ENCODE data around the gene ZNF584.

ZNF584 gene

DNA sequence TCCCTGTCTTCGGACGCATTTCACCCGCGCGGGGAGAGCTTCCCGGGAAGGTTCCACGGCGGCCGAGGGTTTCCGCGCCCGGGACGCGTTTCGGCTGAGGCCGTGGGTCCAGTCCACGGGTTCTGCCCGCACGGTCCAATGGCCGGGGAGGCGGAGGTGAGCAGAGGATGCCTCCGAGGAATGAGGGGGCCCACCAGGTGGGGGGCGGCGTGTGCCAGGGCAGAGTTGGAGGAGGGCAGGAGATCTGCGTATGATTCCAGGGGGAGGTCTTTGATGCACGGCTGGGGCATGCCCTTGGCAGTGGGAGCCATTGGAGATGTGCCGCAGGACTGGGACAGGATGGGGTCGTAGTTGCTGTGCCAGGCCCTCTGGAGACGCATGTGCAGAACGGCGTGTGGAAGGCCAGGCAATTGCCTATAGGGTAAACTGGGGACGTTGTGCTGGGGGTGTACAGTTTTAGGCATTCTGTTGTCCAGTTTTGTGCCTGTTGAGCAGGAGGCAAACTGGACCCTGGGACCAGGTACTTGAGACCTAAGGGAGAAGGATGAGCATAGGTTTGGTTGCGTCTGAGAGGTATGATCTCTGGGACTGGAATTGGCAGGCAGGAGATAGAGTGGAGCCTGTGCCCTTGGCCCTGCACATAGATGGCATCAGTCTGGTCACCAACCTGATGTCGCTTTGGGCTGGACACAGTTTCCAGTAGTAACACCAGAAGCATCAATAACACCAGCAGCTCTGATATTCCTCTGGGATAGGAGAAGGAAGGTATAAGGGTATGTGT is 751 bp downstream of the ZNF584 start (continued):
- no peak for TF ChIP-seq ZNF560 (tag by site-specific recombination; IDR thresholded peaks at IDR 0.05; ENCODE audit: borderline replicate concordance)
- TF ChIP-seq, protein P1, sequence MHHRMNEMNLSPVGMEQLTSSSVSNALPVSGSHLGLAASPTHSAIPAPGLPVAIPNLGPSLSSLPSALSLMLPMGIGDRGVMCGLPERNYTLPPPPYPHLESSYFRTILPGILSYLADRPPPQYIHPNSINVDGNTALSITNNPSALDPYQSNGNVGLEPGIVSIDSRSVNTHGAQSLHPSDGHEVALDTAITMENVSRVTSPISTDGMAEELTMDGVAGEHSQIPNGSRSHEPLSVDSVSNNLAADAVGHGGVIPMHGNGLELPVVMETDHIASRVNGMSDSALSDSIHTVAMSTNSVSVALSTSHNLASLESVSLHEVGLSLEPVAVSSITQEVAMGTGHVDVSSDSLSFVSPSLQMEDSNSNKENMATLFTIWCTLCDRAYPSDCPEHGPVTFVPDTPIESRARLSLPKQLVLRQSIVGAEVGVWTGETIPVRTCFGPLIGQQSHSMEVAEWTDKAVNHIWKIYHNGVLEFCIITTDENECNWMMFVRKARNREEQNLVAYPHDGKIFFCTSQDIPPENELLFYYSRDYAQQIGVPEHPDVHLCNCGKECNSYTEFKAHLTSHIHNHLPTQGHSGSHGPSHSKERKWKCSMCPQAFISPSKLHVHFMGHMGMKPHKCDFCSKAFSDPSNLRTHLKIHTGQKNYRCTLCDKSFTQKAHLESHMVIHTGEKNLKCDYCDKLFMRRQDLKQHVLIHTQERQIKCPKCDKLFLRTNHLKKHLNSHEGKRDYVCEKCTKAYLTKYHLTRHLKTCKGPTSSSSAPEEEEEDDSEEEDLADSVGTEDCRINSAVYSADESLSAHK (tag by site-specific recombination; IDR thresholded peaks at IDR 0.05), result no peak
- TF ChIP-seq ZNF132 (tag by site-specific recombination; IDR thresholded peaks at IDR 0.05; ENCODE audit: borderline replicate concordance), result no peak
- TF ChIP-seq SP7 (tag by site-specific recombination; IDR thresholded peaks at IDR 0.05), result no peak
- no peak for TF ChIP-seq TCF7L2 (IDR thresholded peaks at IDR 0.05; ENCODE audit: borderline replicate concordance, low read depth, low read length)
- TF ChIP-seq REPIN1 (tag by site-specific recombination; IDR thresholded peaks at IDR 0.05; ENCODE audit: low read depth), result no peak
- TF ChIP-seq, protein P2, sequence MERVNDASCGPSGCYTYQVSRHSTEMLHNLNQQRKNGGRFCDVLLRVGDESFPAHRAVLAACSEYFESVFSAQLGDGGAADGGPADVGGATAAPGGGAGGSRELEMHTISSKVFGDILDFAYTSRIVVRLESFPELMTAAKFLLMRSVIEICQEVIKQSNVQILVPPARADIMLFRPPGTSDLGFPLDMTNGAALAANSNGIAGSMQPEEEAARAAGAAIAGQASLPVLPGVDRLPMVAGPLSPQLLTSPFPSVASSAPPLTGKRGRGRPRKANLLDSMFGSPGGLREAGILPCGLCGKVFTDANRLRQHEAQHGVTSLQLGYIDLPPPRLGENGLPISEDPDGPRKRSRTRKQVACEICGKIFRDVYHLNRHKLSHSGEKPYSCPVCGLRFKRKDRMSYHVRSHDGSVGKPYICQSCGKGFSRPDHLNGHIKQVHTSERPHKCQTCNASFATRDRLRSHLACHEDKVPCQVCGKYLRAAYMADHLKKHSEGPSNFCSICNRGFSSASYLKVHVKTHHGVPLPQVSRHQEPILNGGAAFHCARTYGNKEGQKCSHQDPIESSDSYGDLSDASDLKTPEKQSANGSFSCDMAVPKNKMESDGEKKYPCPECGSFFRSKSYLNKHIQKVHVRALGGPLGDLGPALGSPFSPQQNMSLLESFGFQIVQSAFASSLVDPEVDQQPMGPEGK (tag by site-specific recombination; IDR thresholded peaks at IDR 0.05), result peak; percentile 69; the same call in 1 of the 2 replicates
- TF ChIP-seq ZNF324 (tag by site-specific recombination; IDR thresholded peaks at IDR 0.05), result no peak
- TF ChIP-seq ZNF416 (tag by site-specific recombination; IDR thresholded peaks at IDR 0.05), result no peak
- TF ChIP-seq HOXA7 (CRISPR knock-in tag; IDR thresholded peaks at IDR 0.05; ENCODE audit: borderline replicate concordance), result no peak
- TF ChIP-seq ZNF146 (tag by site-specific recombination; IDR thresholded peaks at IDR 0.05), result no peak
- peak; percentile 37; the same call in 1 of the 2 replicates for TF ChIP-seq SP3 (tag by site-specific recombination; IDR thresholded peaks at IDR 0.05)
- no peak for TF ChIP-seq ZNF157 (tag by site-specific recombination; IDR thresholded peaks at IDR 0.05)
- TF ChIP-seq ZNF555 (tag by site-specific recombination; conservative IDR thresholded peaks at IDR 0.05), result no peak
- no peak for TF ChIP-seq ZNF768 (tag by site-specific recombination; IDR thresholded peaks at IDR 0.05)
- TF ChIP-seq ZNF354C (tag by site-specific recombination; IDR thresholded peaks at IDR 0.05; ENCODE audit: borderline replicate concordance, low read depth), result no peak
- TF ChIP-seq ZNF624 (tag by site-specific recombination; IDR thresholded peaks at IDR 0.05), result no peak
- peak; percentile 9; the same call in 1 of the 2 replicates for TF ChIP-seq KLF9 (tag by site-specific recombination; IDR thresholded peaks at IDR 0.05; ENCODE audit: low read depth)
- TF ChIP-seq ZXDB (tag by site-specific recombination; IDR thresholded peaks at IDR 0.05), result peak; percentile 15; the same call in 1 of the 2 replicates
- peak; percentile 77 for TF ChIP-seq ZIC2 (tag by site-specific recombination; IDR thresholded peaks at IDR 0.05)
- TF ChIP-seq ZNF558 (tag by site-specific recombination; IDR thresholded peaks at IDR 0.05), result no peak
- no peak for TF ChIP-seq ZNF792 (tag by site-specific recombination; IDR thresholded peaks at IDR 0.05)
- TF ChIP-seq ZNF391 (tag by site-specific recombination; IDR thresholded peaks at IDR 0.05; ENCODE audit: borderline replicate concordance, low read depth), result no peak
- no peak for TF ChIP-seq ZNF169 (tag by site-specific recombination; IDR thresholded peaks at IDR 0.05)
- no peak for TF ChIP-seq ZNF248 (tag by site-specific recombination; IDR thresholded peaks at IDR 0.05)
- no peak for TF ChIP-seq ZNF776 (tag by site-specific recombination; IDR thresholded peaks at IDR 0.05; ENCODE audit: borderline replicate concordance)
- no peak for TF ChIP-seq ZNF548 (tag by site-specific recombination; IDR thresholded peaks at IDR 0.05)
- TF ChIP-seq ZFP3 (tag by site-specific recombination; IDR thresholded peaks at IDR 0.05; ENCODE audit: low read depth), result no peak
- TF ChIP-seq, protein P3, sequence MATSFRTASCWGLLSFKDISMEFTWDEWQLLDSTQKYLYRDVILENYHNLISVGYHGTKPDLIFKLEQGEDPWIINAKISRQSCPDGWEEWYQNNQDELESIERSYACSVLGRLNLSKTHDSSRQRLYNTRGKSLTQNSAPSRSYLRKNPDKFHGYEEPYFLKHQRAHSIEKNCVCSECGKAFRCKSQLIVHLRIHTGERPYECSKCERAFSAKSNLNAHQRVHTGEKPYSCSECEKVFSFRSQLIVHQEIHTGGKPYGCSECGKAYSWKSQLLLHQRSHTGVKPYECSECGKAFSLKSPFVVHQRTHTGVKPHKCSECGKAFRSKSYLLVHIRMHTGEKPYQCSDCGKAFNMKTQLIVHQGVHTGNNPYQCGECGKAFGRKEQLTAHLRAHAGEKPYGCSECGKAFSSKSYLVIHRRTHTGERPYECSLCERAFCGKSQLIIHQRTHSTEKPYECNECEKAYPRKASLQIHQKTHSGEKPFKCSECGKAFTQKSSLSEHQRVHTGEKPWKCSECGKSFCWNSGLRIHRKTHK (tag by site-specific recombination; IDR thresholded peaks at IDR 0.05), result no peak
- no peak for TF ChIP-seq ZNF266 (tag by site-specific recombination; IDR thresholded peaks at IDR 0.05; ENCODE audit: low read depth)
- peak; percentile 49 for TF ChIP-seq ZNF600 (tag by site-specific recombination; IDR thresholded peaks at IDR 0.05)
